Glutamatergic neuron (in vitro differentiated cells): ENCODE data around the gene LACTBL1. TPM values are rescaled to one million over a fixed set of nuclear protein-coding genes. Genes with fewer than 3 reads are reported as not detected.

Experiments used
- DNase-seq: peaks from one replicate; pipeline ENCODE4 v3.0.0; 2022
- H3K27ac Mint-ChIP-seq: one replicate; pipeline ENCODE4 v1.8.0; 2020; ENCODE audit warnings: mild to moderate bottlenecking, mixed read lengths, inconsistent platforms; ENCODE audit not compliant: unreplicated experiment
- H3K27me3 Mint-ChIP-seq: one replicate; pipeline ENCODE4 v1.8.0; 2020; ENCODE audit warnings: mild to moderate bottlenecking, moderate library complexity, mixed read lengths, inconsistent platforms; ENCODE audit not compliant: unreplicated experiment
- H3K36me3 Mint-ChIP-seq: one replicate; pipeline ENCODE4 v1.8.0; 2020; ENCODE audit warnings: mild to moderate bottlenecking, mixed read lengths, inconsistent platforms; ENCODE audit not compliant: unreplicated experiment
- H3K4me1 Mint-ChIP-seq: one replicate; pipeline ENCODE4 v1.8.0; 2020; ENCODE audit warnings: mild to moderate bottlenecking, low read depth, mixed read lengths, inconsistent platforms; ENCODE audit not compliant: unreplicated experiment
- H3K4me3 Mint-ChIP-seq: one replicate; pipeline ENCODE4 v1.8.0; 2020; ENCODE audit warnings: mild to moderate bottlenecking, mixed read lengths, inconsistent platforms; ENCODE audit not compliant: unreplicated experiment
- H3K9me3 Mint-ChIP-seq: one replicate; pipeline ENCODE4 v1.8.0; 2020; ENCODE audit warnings: mild to moderate bottlenecking, moderate library complexity, mixed read lengths, inconsistent platforms; ENCODE audit not compliant: unreplicated experiment
- total RNA-seq: library from RNA; stranded (reverse); fragmentation: NEBNext Ultra II Directional; extraction: Animal tissue kit (Norgen Biotek cat#: 25700); gene quantifications from one replicate; pipeline ENCODE4 v1.2.1, GENCODE V29; 2021; ENCODE audit not compliant: unreplicated experiment
- TF ChIP-seq, protein P1 (sequence below): fragments of 200-600 bp; sonication (generic); IDR thresholded peaks from one replicate; pipeline ENCODE4 v1.5.0; 2021; ENCODE audit not compliant: partially characterized antibody, unreplicated experiment

LACTBL1 gene
- total RNA-seq, 1 donor from 2014 or later, result not detected

DNA sequence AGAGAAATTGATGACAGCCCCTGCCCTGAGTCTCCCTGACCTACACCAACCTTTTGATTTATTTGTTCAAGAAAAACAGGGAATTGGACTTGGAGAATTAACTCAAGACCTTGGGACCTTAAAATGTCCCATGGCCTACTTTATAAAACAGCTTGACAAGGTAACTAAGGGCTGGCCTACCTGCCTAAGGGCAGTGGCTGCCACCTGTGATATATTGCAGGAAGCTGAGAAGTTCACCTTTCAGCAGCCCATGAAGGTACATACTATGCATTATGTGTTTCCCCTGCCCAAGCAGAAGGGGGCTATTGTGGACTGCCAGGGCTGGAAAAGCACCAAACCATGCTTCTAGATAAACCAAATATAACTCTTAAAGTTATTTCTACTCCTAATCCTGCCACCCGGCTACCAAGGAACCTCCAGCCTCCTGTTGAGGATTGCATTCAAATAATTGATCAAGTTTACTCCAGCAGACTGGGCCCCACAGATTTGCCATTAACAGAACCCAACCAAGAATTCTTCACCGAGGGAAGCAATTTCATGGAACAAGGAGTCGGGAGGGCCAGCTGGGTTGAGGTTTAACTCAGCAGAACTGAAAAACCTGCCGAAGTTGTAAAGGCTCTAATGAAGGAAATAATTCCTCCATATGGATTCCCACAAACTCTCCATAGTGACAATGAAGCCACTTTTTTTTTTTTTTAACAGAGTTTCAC lies 28.2 kb downstream of the LACTBL1 start:
- no peak for DNase-seq
- TF ChIP-seq, protein P1, sequence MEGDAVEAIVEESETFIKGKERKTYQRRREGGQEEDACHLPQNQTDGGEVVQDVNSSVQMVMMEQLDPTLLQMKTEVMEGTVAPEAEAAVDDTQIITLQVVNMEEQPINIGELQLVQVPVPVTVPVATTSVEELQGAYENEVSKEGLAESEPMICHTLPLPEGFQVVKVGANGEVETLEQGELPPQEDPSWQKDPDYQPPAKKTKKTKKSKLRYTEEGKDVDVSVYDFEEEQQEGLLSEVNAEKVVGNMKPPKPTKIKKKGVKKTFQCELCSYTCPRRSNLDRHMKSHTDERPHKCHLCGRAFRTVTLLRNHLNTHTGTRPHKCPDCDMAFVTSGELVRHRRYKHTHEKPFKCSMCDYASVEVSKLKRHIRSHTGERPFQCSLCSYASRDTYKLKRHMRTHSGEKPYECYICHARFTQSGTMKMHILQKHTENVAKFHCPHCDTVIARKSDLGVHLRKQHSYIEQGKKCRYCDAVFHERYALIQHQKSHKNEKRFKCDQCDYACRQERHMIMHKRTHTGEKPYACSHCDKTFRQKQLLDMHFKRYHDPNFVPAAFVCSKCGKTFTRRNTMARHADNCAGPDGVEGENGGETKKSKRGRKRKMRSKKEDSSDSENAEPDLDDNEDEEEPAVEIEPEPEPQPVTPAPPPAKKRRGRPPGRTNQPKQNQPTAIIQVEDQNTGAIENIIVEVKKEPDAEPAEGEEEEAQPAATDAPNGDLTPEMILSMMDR, result no peak
- H3K27ac Mint-ChIP-seq, result no peak overlapping the region

DNA sequence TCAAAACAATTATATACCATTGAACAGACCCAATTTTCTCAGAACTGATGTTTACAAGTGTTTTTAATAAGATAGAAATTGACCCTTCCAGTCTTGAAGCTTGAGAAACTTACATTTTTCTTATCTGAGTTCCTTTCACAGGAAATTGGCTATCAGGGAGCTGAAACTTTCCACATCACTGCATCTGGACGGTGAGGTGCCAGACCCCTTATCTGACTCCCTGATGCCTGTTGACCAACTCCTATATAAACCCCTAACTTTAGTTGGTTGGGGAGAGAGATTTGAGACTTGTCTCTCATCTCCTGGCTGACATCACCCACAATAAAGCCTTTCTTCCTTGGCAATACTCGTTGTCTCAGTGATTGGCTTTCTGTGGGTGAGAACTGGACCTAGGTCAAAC lies 31.4 kb downstream of the LACTBL1 start:
- Mint-ChIP-seq H3K27ac (no peak overlapping the region), H3K9me3 (no peaks in the 10 kb centered on the region), H3K27me3 (peaks cover 7% of the 10 kb centered on the region), H3K36me3 (peaks cover 4% of the 10 kb centered on the region), H3K4me3 (no peak overlapping the region), H3K4me1 (no peaks in the 10 kb centered on the region)
- TF ChIP-seq, protein P1, result no peak
- DNase-seq, result no peak

More for the DNA sequence above, 28.2 kb downstream of the LACTBL1 start:
- H3K36me3 Mint-ChIP-seq, result peaks cover 3% of the 10 kb centered on the region
- no peaks in the 10 kb centered on the region for H3K4me1 Mint-ChIP-seq
- H3K9me3 Mint-ChIP-seq, result peaks cover 2% of the 10 kb centered on the region
- peaks cover 6% of the 10 kb centered on the region for H3K27me3 Mint-ChIP-seq
- H3K4me3 Mint-ChIP-seq, result no peak overlapping the region

DNA sequence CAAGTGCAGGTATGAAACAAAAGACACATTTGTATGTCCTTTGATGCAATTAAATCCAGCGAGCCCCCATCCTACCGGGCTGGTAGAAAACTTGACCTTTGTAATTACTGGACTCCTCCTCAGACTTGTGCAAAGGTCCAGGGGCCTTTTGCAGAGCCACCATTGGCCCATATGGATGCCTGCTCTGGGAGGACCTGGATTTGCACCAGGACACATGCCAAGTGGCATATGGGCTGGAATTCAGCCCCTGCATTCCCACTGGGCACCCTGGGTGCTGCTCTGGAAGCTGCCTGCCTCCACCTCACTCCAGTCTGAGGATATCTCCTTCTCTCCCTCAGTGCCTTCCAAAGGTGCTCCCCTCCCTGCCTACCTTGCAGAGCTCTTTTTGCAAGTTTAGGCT lies 36.0 kb downstream of the LACTBL1 start:
- H3K36me3 Mint-ChIP-seq, result peaks cover 12% of the 10 kb centered on the region
- H3K27ac Mint-ChIP-seq, result no peak overlapping the region
- peaks cover 5% of the 10 kb centered on the region for H3K27me3 Mint-ChIP-seq
- H3K4me3 Mint-ChIP-seq, result no peak overlapping the region
- DNase-seq, result no peak
- TF ChIP-seq, protein P1, result no peak
- no peaks in the 10 kb centered on the region for H3K4me1 Mint-ChIP-seq
- peaks cover 3% of the 10 kb centered on the region for H3K9me3 Mint-ChIP-seq

DNA sequence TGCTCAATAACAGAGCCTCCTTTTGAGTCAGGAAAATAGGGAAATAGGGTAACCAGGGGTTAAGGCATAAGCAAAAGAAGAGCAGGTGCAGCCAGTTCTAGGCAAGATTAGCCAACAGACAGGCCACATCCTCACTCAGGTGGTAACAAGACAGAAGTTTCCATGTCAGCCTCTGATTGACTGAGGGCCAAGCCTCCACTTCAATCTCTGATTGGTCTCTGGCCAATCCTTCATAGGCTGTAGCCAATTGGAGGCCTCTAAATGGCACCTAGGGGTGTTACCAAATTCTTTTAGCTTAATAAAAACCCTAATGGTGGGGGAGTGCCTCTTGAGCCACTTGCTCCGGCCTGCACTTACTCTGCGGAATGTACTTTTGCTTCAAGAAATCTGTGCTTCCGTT lies 37.2 kb downstream of the LACTBL1 start:
- TF ChIP-seq, protein P1, result no peak
- Mint-ChIP-seq H3K27me3 (peaks cover 5% of the 10 kb centered on the region), H3K9me3 (peaks cover 3% of the 10 kb centered on the region), H3K27ac (no peak overlapping the region), H3K4me3 (no peak overlapping the region), H3K4me1 (no peaks in the 10 kb centered on the region), H3K36me3 (peaks cover 12% of the 10 kb centered on the region)
- DNase-seq, result no peak

DNA sequence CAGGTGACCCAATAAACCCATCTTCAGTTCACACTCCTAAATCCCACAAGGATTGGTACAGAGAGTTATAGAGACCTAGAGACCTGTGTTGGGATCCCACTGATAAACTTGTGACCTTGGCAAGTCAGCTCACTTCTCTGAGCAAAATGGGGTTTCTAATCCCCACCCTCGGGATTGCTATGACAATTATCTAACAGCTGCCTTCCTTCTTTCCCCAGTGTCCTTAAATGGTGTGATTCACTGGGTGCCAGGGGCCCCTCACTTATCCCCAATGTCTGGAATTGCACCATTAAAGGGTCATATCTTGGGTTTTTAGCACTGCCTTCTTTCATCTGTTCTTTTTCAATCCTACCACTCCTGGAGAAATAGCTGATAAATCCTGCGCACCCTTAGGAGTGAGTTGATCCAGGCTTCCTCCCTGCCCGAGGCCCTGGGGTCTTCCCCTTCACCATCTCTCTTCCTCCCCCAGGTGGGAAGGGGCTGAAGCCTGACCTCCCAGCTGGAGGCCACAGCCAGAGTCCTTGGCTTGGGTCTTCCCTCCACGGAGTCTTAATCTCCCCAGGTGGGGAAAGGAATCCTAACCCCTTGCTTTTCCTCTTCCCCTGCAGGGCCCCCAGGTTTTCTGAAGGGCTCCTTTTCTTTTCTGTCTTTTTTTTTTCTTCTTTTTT lies 39.7 kb downstream of the LACTBL1 start:
- Mint-ChIP-seq H3K36me3 (peaks cover 8% of the 10 kb centered on the region), H3K4me3 (no peak overlapping the region), H3K27ac (no peak overlapping the region), H3K4me1 (no peaks in the 10 kb centered on the region), H3K9me3 (peaks cover 6% of the 10 kb centered on the region), H3K27me3 (peaks cover 4% of the 10 kb centered on the region)
- TF ChIP-seq, protein P1, result no peak
- no peak for DNase-seq
